Renal cortical epithelial cell (primary cell): ENCODE measurements around the gene ABCG1. TPM values are rescaled to one million over a fixed set of nuclear protein-coding genes. Genes with fewer than 3 reads are reported as not detected.
"Not testable (repeated sequence)": the region's sequence is repeated elsewhere in the genome, so short reads cannot be mapped to it uniquely, and the experiment has no call there.

Source experiments
- DNase-seq: peaks from one replicate; pipeline ENCODE4 v3.0.0-alpha.2; 2011; ENCODE audit warnings: low read depth
- total RNA-seq: library from RNA; depleted of rRNA; stranded (reverse); fragments of >200 nt; gene quantifications from 2 replicates; pipeline ENCODE4 v1.2.3, GENCODE V29; 2014

Gene ABCG1
- 0.52 and 0.85 TPM in 2 replicates for total RNA-seq

DNA sequence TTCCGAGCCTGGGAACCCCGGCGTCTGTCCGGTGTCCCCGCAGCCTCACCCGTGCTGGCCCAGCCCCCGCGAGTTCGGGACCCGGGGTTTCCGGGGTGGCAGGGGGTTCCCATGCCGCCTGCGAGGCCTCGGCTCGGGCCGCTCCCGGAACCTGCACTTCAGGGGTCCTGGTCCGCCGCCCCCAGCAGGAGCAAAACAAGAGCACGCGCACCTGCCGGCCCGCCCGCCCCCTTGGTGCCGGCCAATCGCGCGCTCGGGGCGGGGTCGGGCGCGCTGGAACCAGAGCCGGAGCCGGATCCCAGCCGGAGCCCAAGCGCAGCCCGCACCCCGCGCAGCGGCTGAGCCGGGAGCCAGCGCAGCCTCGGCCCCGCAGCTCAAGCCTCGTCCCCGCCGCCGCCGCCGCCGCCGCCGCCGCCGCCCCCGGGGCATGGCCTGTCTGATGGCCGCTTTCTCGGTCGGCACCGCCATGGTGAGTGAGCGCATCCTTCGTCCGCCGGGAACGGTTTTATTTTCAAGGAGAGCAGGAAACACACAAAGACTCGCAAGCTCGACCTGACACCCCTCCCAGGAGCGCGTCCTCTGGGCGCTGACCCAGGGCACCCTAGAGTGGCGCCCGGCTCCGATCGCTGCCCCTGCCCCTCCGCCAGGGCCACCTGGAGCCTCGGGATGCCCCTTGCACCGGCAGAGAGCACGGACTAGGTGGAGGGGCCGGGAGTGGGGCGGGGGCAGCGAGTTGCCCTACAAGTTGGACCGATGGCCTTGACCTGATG is at the start of gene ABCG1:
Gene ABCG1, plus strand, starts transcription at position 305 of the 770 bp plus-strand sequence. Its CDS starts 123 bp downstream, at position 428.
- no peak for DNase-seq

DNA sequence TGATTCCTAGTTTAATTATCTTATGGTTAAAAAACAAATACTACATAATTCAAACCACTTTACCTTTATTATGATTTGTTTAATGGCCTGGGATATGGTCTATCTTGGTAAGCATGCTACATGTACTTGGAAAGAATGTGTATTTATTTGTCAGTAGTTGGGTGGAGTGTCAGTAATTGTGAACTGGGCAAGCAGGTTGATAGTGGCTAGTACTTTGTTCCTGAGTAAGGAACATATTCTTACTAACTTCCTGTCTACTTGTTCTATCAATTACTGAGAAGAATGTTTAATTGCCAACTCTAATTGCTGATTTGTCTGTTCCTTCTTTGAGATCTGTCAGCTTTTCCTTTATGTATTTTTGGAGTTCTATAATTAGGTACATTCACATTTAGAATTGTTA is 49.2 kb upstream of the ABCG1 start:
- DNase-seq, result no peak

DNA sequence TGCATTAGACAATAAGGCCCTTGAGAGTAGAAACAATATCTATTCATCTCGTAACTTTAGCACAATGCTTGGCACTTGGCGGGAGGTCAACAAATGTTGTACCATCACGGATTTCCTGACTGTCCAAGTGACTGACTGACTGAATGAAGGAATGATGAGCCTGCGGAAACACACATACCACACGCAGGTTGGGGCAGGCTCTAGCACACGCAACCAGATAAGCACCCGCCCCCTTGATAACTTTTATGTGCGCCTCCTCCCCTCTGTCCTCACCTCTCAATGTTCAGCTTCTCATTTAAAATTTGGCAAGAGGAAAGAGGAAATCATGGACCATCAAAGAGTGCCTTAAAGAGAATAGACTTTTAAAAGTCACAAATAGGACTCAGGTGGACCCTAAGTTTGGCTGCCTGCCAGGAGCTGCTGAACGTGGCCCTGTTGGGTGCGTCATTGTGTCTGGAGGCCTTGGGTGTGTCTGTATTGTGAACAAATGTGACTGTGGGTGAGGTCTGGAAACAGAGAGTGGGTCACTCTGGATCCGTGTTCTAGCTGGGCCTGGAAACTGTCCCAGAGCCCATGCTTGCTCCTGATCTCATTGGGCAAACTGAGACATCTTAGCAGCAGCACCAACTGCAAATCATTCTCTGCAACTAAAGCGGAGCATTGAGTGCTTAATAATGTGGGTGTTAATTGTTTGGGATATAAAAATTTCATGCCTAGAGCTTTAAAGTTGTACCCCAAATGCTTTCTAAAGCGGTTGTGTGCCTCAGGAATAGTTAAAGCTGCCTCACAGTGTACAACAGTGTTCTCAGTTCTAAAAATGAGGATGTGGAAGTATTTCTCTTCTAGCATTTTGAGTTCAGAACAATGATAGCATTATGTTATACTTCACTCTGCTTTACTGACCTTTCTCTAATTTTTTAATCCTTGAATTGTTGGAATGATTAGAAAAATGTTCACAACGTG is 47.6 kb upstream of the ABCG1 start:
- no peak for DNase-seq

DNA sequence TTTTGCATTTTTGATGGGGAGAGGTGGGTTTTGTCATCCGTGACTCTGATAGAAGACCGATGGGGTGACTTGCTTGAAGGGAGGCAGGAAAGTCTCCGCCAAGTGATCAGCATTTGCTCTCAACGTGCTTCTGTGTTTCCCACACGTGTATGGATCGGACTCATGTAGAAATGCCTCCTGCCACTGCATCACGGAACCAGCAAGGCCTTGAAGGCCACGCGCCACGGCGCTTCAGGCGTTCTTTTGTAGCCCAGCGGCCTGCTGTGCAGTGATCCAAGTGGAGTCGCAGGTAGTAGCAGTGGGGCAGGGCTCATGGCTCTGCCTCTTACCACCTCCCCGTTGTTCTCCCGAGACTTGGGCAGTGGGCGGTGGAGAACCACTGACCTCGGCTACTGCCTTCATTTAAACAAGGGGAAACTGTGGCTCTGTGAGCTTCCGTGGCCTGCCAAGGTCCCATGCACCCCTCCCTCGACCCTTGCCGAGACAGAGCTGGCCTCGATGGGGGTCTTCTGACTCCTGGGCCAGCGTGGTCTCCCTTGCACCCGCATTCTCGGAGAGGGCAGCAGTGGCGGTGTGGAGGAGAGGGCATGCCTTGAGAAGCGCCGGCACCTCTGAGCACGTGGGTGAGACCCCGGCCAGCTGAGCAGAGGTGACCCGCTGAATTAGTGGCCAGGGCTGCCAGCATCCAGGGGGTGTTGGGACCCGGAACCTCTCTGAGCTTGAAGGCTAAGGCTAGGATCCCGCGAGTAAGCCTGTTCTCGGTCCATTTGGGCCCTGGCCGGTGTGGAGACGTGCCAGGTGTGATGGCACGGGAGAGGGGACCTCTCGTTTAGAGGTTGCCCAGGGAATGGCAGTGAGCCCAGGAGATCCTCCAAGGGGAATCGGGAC is 46.1 kb upstream of the ABCG1 start:
- DNase-seq, result no peak

DNA sequence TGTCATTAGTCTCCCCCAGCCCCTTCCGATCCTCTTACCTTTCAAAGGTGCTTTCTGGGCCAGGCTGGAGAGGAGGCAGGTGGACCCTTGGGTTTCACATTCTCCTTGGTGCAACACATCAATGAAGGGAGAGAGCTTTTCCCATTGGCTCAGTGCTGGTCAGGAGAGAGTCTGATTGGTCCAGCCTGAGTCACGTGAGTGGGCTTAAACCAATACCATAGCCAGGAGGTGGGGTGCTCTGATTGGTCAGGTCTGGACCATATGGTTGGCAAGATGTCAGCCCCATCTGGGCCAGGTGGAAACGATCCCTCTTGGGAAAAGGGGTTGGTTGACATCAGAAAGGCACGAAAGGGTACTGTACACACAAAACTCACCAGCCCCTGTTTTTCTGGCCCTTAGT is 44.8 kb upstream of the ABCG1 start:
- DNase-seq, result no peak

DNA sequence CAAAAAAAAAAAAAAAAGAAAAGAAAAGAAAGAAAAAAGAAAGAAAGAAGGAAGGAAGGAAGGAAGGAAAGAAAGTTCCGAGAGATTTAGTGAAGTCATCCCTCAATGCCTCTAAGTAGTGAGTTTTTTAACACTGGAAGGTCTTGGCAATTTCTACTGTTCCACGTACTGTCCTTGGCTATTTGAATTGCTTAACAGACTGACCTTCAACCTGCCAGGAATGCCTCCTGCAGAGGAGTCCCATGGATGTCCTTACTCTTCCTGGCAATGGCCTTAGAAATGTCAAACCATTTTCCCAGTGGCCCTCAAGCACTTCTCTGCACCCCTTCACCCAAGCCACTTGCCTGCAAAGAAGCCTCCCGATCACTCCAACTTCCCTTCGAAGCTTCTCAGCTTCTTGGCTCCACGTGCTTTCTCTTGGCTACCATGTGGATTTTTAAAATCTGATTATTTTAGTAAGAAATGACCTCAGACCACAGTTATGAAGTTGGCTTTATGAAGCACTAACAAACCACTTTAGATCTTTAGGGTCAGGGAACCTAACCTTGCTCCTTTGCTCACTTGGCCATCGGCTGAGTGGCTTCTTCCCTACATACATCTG is 43.7 kb upstream of the ABCG1 start:
- DNase-seq, result no peak

DNA sequence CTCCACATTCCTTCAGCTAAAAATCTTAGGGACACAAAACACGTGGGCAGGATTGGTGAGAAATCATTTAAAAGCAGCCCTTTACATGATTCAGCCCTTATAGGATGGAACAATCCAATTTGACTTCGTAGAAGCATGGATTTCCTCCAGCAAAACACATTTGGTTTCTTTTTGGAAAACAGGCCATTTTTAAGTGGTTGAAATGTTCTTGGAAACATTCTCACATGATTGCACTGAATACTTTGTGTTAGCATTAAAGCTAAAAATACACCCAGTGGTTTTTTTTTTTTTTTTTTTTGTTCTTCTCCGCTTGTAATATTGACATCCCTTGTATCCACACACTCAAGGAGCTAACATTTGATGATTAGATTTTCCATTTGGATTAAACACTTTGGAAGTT is 42.1 kb upstream of the ABCG1 start:
- DNase-seq, result no peak

DNA sequence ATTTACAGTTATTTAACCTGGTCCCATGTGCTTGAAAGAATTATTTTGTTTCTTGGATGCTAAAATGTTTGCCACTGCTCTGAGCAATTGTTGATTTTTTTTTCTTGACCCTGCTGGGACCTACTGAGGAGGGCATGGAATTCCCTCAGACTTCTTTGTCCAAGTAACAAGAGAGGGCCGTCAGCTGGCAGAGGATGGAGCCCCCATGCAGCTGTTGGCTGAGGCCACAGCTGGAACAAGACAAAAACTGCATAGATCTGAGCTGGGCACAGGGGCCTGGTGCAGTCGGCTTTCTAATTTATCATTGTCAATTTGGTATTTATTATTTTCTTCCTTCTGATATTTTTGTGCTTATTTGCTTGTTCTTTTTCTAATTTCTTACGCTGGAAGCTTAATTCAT is 39.6 kb upstream of the ABCG1 start:
- no peak for DNase-seq

DNA sequence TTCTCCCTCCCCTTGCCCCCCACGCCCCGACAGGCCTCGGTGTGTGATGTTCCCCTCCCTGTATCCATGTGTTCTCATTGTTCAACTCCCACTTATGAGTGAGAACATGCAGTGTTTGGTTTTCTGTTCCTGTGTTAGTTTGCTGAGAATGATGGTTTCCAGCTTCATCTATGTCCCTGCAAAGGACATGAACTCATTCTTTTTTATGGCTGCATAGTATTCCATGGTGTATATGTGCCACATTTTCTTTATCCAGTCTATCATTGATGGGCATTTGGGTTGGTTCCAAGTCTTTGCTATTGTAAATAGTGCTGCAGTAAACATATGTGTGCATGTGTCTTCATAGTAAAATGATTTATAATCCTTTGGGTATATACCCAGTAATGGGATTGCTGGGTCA is 38.9 kb upstream of the ABCG1 start:
- DNase-seq, result not testable (repeated sequence)

DNA sequence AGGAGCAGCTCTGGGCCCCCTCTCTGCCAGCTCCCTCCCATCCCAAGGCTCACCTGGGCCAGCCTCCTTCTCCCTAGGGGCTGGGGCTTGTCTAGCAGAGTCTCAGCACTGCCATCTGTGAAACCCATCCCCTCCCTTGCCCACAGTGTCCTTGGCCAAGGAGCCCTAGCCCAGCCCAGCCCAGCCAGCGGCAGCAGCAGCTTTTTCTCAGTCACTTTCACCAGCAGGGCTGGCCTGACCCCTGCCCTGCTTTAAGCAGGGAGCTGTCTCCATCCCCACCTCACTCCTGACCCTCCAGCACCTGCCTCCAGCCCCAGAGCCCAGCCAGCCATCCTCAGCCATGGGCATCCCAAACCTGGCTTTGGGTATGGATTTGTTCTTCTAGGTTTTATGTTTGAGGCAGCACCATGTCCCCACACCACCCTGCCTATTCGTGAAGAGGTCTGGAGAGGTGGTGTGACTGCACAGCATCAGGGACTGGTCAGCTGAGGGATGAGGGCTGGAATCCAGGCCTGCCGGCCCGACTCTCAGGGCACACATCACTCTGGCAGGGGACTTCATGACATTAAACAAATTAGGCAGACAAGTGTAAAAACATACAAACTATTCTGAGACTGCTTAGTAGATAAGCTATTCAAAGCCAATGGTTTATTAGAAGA is 36.1 kb upstream of the ABCG1 start:
- no peak for DNase-seq

DNA sequence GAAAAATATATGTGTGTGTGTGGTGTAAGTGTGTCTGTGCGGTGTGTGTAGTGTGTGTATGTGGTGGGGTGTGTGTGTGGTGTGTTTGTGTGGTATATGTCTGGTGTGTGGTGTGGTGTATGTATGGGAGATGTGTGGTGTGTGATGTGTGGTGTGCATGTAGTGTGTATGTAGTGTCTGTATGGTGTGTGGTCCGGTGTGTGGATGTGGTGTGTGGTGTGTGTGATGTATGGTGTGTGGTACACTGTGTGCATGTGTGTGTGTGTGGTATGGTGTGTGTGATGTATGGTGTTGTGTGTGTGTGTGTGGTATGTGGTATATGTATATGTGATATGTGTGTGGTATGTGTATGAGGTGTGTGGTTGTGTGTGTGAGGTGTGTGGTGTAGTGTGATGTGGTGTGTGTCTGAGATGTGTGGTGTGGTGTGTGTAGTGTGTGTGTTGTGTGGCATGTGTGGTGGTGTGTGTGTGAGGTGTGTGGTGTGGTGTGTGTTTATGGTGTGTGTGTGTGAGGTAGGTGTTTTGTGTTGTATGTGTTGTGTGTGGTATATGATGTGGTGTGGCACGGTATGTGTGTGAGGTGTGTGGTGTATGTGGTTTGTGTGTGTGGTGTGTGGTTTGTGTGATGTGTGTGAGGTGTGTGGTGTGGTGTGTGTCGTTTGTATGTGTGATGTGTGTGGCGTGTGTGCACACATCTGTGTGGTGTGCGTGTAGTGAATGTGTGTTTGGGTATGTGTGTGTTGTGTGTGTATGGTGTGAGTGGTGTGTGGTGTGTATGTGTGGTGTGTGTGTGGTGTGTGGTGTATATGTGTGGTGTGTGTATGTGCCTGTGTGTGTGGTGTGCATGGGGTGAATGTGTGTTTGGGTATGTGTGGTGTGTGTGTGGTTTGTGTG is 35.3 kb upstream of the ABCG1 start:
- DNase-seq, result no peak

DNA sequence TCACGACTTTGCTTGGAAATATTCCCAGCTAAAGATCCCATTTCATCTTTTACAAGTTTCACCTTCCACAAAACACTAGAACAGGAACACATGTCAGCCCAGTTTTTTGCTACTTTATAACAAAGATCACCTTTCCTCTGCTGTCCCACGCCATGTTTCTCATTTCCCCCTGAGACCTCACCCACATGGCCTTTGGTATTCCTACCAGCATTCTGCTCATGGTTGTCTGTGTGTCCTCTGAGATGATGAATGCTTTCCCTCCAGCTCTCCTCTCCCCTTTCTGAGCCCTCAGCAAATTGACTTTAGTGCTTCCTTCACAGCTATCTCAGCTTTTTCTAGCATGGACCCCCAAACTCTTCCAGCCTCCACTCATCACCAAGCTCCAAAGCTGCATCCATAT is 32.3 kb upstream of the ABCG1 start:
- DNase-seq, result no peak

DNA sequence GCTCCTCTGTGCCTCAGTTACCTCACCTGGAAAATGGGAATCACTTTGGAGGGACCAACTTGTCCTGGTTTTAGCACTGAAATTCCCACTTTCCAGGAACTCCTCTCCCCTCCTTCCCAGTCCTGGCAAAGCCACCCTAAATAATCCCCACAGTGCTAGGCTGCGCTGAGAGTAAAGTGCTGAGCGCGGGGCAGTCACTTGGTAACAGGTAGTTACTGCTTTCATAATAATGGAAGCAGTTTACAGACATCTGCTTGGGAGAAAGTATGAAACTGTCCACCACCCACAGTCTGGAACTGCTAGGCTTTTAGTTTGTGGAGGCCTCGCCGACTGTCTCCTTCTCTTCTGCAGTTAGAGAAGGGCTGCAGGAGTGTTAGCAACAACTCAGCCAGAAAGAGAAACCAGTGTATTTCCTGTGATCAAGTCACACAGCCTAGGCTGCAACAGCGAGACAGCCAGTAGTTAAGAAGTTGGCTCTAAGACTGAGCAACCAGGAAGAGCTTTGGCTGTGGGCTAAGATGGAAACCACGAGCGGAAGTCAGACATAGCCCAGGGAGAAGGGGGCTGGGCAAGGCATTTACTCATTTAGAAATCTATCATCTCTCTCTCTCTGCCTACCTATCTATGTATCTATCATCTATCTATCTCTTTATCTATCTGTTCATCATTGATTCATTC is 30.8 kb upstream of the ABCG1 start:
- DNase-seq, result no peak

DNA sequence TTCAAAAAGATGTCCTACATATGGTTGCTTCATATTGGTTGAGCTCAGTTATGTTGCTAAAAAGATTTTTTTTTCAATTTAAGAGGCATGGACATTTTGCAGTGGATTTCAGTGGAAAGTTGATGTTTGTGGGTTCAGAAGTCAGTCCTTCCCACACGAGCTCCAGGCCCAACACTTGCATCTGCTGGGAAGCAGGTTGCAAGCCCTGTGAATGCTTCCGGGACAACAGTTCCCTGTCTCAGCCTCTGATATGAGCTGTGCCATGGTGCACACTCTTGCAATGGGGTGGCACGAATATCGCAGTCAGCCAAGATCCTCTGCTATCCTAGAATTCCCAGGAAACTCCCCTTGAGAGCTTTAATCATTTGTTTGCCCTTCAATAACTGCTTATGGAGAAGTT is 30.3 kb upstream of the ABCG1 start:
- DNase-seq, result no peak

DNA sequence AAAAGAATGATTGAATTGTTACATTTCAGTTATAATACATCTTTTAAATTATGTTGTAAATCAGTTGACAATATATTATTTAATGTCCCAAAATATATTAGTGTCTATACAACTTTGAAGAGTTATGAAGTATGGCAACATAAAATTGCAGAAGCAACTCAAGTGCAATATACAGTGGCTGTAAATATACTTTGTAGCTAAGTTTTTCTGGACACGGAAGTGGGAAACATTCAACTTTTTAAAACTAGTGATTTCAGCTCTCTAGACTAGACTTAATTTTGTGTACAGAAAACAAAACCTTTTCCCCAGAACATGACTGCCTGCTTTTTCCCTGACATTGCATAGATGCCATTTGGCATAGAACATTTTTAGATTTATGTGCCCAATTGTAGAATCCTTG is 29.5 kb upstream of the ABCG1 start:
- no peak for DNase-seq

DNA sequence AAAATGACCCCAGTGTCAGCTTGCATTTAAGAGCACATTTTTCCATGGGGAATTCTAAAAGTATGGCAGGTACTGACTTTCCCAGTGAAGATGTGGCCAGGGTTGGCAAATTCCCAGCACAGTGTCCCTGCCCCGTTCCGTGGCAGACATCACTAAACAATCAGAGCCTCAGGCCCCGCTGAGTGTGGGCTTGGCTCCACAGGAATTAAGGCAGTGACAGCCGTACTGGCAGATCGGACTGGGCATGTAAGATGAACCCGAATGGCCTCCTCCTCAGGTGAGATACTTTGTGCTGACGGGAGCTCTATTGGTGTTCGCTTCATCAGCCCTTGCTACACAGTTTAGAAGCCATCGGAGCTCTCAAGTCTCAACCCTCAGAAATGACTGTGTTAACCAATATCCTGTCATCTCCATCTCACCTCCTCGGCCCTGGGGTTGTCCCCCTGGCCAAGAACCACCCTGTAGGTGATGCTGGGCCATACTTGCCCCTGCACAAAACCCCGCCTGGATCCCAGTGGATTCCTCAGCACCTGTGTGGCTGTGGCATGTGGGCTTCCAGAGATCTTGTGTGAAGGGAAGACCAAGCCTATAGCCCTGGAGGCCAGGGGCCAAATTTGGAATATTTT is 29.0 kb upstream of the ABCG1 start:
- no peak for DNase-seq

DNA sequence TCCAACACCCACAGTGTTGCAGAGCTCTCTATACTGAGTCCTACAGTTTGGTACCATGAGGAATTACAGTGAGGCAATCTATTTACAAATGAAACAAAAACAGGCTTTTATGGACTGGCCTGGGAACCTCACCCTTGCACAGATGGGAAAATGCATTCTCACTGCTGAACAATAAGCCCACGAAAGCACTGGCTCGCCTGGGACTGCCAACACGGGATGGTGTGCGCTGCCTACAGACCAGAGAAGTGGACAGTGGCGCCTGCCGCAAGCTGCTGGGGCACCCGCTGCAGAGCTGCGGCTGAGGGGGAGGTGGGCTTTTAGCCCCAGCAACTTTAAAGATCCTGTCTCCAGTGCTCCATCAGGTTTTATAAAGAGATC is 28.5 kb upstream of the ABCG1 start:
- DNase-seq, result no peak

DNA sequence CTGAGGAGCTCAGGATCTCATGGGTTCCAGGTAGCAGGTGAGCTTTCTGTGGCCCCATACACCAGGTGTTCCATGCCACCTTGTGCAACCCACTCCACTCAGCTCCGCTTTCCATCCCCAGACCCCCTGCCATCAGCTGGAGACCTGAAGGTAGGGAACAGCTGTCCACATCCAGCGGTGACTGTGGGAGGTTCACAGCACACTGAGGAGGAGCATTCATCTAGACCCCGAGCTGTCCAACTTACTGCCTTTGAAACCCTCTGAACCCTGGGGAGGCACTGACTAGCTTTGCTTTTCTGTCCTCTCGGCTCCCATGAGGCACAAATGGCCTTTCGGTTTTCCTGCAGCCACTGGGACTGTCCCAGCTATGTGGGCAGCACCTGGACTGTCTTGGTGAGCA is 27.9 kb upstream of the ABCG1 start:
- DNase-seq, result no peak
